ENCODE data around the gene ZNF10. TPM values are rescaled to one million over a fixed set of nuclear protein-coding genes. Genes with fewer than 3 reads are reported as not detected.

The ZNF10 gene
- total and polyA plus RNA-seq, 2 donors (not counting 1 experiment from before 2014, with no cell fraction given): 3.7 to 12.1 TPM

- H3K4me2 ChIP-seq (ENCODE audit: extremely low read depth, insufficient read depth, low read length): peak within 1 kb of the TSS; percentile 88
- peaks cover 2% of the 10 kb centered on the region for H3K36me3 ChIP-seq (ENCODE audit: control insufficient read depth, insufficient read depth, low read length)
- H4K20me1 ChIP-seq (ENCODE audit: control insufficient read depth, extremely low read depth, insufficient read depth, low read length): no peaks in the 10 kb centered on the region
- H3K27me3 ChIP-seq (ENCODE audit: control insufficient read depth, insufficient read depth, low read length): no peaks in the 10 kb centered on the region
- peak within 1 kb of the TSS; percentile 93 for H3K27ac ChIP-seq (ENCODE audit: insufficient read depth, low read length)
- H3K9me3 ChIP-seq (ENCODE audit: control insufficient read depth, insufficient read depth, low read depth, low read length): no peaks in the 10 kb centered on the region
- peak within 1 kb of the TSS; percentile 88 to 100 (median 97) for H3K4me3 ChIP-seq (replicated peaks in 1 of 4; ENCODE audit: control extremely low read depth in 1 of 4, insufficient read depth in 1 of 4, low read depth in 3 of 4, low read length in 4 of 4)
- H3K79me2 ChIP-seq (ENCODE audit: control insufficient read depth, insufficient read depth, low read length): peaks cover 6% of the 10 kb centered on the region
- TF ChIP-seq CTCF (conservative IDR thresholded peaks at IDR 0.05 in 1 of 2, IDR thresholded peaks at IDR 0.05 in 1 of 2; ENCODE audit: low read depth in 1 of 2, low read length in 2 of 2) (peak; percentile 74 to 78), EZH2 (IDR thresholded peaks at IDR 0.05; ENCODE audit: low read length, missing control alignments) (no peak)
- DNase-seq (ENCODE audit: low read depth in 2 of 2): peak; percentile 85 to 96
- H3K9ac ChIP-seq (ENCODE audit: insufficient read depth, low read length): peak within 1 kb of the TSS; percentile 88
- H2AFZ ChIP-seq (ENCODE audit: low read length): peak within 1 kb of the TSS; percentile 99
- H3K4me1 ChIP-seq (ENCODE audit: control insufficient read depth, extremely low read depth, insufficient read depth, low read length): no peaks in the 10 kb centered on the region
Observed at GRCh38 chr12:133181238-133181959, 51.0 kb downstream of the ZNF10 start, which contains the start of gene ZNF268. TSS of gene ZNF268 (plus strand) at chr12:133181495. CDS start at chr12:133181998, 503 bp downstream.

DNA sequence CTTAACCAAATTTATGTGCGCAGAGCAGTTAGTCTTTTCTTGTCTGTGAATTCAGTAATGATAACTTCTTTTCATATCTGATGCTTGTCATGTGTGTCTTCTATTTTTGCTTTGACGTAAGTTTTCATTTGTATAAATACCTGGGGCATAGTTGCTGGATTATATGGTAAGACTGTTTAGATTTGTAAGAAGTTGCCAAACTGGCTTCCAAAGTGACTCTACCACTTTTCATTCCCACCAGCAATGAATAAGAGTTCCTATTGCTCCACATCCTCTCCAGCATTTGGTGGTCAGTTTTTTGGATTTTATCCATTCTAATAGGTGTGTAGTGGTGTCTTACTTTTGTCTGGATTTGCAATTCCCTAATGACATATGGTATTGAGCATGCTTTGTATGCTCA lies 59.7 kb downstream of the ZNF10 start:
- H3K27ac ChIP-seq (ENCODE audit: insufficient read depth, low read length): no peak overlapping the region
- H3K9ac ChIP-seq (ENCODE audit: insufficient read depth, low read length): no peak overlapping the region
- no peaks in the 10 kb centered on the region for H3K79me2 ChIP-seq (ENCODE audit: control insufficient read depth, insufficient read depth, low read length)
- no peak overlapping the region for H2AFZ ChIP-seq (ENCODE audit: low read length)
- no peak overlapping the region for H3K4me3 ChIP-seq (replicated peaks in 1 of 4; ENCODE audit: control extremely low read depth in 1 of 4, insufficient read depth in 1 of 4, low read depth in 3 of 4, low read length in 4 of 4)
- H3K27me3 ChIP-seq (ENCODE audit: control insufficient read depth, insufficient read depth, low read length): no peaks in the 10 kb centered on the region
- H3K4me1 ChIP-seq (ENCODE audit: control insufficient read depth, extremely low read depth, insufficient read depth, low read length): no peaks in the 10 kb centered on the region
- peaks cover 2% of the 10 kb centered on the region for H3K9me3 ChIP-seq (ENCODE audit: control insufficient read depth, insufficient read depth, low read depth, low read length)
- H4K20me1 ChIP-seq (ENCODE audit: control insufficient read depth, extremely low read depth, insufficient read depth, low read length): no peaks in the 10 kb centered on the region
- DNase-seq (ENCODE audit: low read depth in 2 of 2): no peak
- no peak for TF ChIP-seq EZH2 (IDR thresholded peaks at IDR 0.05; ENCODE audit: low read length, missing control alignments)
- TF ChIP-seq CTCF (conservative IDR thresholded peaks at IDR 0.05 in 1 of 2, IDR thresholded peaks at IDR 0.05 in 1 of 2; ENCODE audit: low read depth in 1 of 2, low read length in 2 of 2): no peak
- H3K36me3 ChIP-seq (ENCODE audit: control insufficient read depth, insufficient read depth, low read length): peaks cover 22% of the 10 kb centered on the region
- H3K4me2 ChIP-seq (ENCODE audit: extremely low read depth, insufficient read depth, low read length): no peak overlapping the region

DNA sequence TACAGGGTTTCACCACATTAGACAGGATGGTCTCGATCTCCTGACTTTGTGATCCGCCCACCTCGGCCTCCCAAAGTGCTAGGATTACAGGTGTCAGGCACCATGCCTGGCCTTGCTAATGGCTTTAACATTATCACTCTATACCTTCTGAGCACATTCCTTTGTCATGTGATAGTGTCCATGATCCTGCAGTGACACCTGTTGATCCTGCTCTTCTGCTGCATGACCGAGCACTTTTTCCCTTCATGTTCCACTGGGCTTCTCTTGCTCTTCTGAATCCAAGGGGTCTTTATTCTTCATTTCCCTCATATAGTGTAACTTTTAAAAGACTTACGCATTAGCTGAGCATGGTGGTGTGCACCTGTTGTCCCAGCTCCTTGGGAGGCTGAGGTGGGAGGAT lies 62.4 kb downstream of the ZNF10 start:
- Histone ChIP-seq H3K27ac (ENCODE audit: insufficient read depth, low read length) (no peak overlapping the region), H3K27me3 (ENCODE audit: control insufficient read depth, insufficient read depth, low read length) (no peaks in the 10 kb centered on the region), H3K9me3 (ENCODE audit: control insufficient read depth, insufficient read depth, low read depth, low read length) (peaks cover 2% of the 10 kb centered on the region), H3K9ac (ENCODE audit: insufficient read depth, low read length) (no peak overlapping the region), H2AFZ (ENCODE audit: low read length) (no peak overlapping the region), H3K4me1 (ENCODE audit: control insufficient read depth, extremely low read depth, insufficient read depth, low read length) (no peaks in the 10 kb centered on the region), H4K20me1 (ENCODE audit: control insufficient read depth, extremely low read depth, insufficient read depth, low read length) (no peaks in the 10 kb centered on the region), H3K36me3 (ENCODE audit: control insufficient read depth, insufficient read depth, low read length) (peaks cover 23% of the 10 kb centered on the region), H3K79me2 (ENCODE audit: control insufficient read depth, insufficient read depth, low read length) (no peaks in the 10 kb centered on the region), H3K4me3 (replicated peaks in 1 of 4; ENCODE audit: control extremely low read depth in 1 of 4, insufficient read depth in 1 of 4, low read depth in 3 of 4, low read length in 4 of 4) (no peak overlapping the region), H3K4me2 (ENCODE audit: extremely low read depth, insufficient read depth, low read length) (no peak overlapping the region)
- TF ChIP-seq EZH2 (IDR thresholded peaks at IDR 0.05; ENCODE audit: low read length, missing control alignments): no peak
- TF ChIP-seq CTCF (conservative IDR thresholded peaks at IDR 0.05 in 1 of 2, IDR thresholded peaks at IDR 0.05 in 1 of 2; ENCODE audit: low read depth in 1 of 2, low read length in 2 of 2): no peak
- DNase-seq (ENCODE audit: low read depth in 2 of 2): no peak

Measured in fibroblast of lung (primary cell).